Measurements from ENCODE around the gene IFT43.
A peak's percentile ranks its signal among the peaks of the same experiment; 100 is the strongest.

Gene IFT43

GRCh38 chr14:75982266-75983018 lies 3.1 kb upstream of the IFT43 start:
- Histone ChIP-seq H3K9ac (ENCODE audit: low read depth, low read length) (no peak overlapping the region), H3K4me3 (ENCODE audit: low read depth, low read length) (peak overlapping the region; percentile 70), H3K4me1 (ENCODE audit: control insufficient read depth, insufficient read depth, low read length) (peaks cover 12% of the 10 kb centered on the region)

GRCh38 chr14:75983019-75983358 lies 2.6 kb upstream of the IFT43 start:
- no peaks in the 10 kb centered on the region for H3K36me3 ChIP-seq (ENCODE audit: control insufficient read depth, insufficient read depth, low read length)
- H3K4me1 ChIP-seq (ENCODE audit: control insufficient read depth, insufficient read depth, low read length) = peaks cover 9% of the 10 kb centered on the region
- no peak overlapping the region for H3K9ac ChIP-seq (ENCODE audit: low read depth, low read length)
- H3K4me3 ChIP-seq (ENCODE audit: low read depth, low read length) = peak overlapping the region; percentile 70
- H3K9me3 ChIP-seq (ENCODE audit: control insufficient read depth, insufficient read depth, low read length) = no peaks in the 10 kb centered on the region
- peaks cover 26% of the 10 kb centered on the region for H3K27me3 ChIP-seq (ENCODE audit: control insufficient read depth, insufficient read depth, low read length)

More at GRCh38 chr14:75982266-75983018, 3.1 kb upstream of the IFT43 start:
- Histone ChIP-seq H3K36me3 (ENCODE audit: control insufficient read depth, insufficient read depth, low read length) (no peaks in the 10 kb centered on the region), H3K27me3 (ENCODE audit: control insufficient read depth, insufficient read depth, low read length) (peaks cover 26% of the 10 kb centered on the region), H3K9me3 (ENCODE audit: control insufficient read depth, insufficient read depth, low read length) (no peaks in the 10 kb centered on the region)

GRCh38 chr14:75984674-75985073 lies 889 bp upstream of the IFT43 start:
- Histone ChIP-seq H3K9me3 (ENCODE audit: control insufficient read depth, insufficient read depth, low read length) (no peaks in the 10 kb centered on the region), H3K9ac (ENCODE audit: low read depth, low read length) (no peak overlapping the region), H3K36me3 (ENCODE audit: control insufficient read depth, insufficient read depth, low read length) (no peaks in the 10 kb centered on the region), H3K27me3 (ENCODE audit: control insufficient read depth, insufficient read depth, low read length) (peaks cover 26% of the 10 kb centered on the region), H3K4me1 (ENCODE audit: control insufficient read depth, insufficient read depth, low read length) (peaks cover 8% of the 10 kb centered on the region), H3K4me3 (ENCODE audit: low read depth, low read length) (no peak overlapping the region)

GRCh38 chr14:75986439-75986765 lies 839 bp downstream of the IFT43 start:
- H3K36me3 ChIP-seq (ENCODE audit: control insufficient read depth, insufficient read depth, low read length) = no peaks in the 10 kb centered on the region
- H3K4me3 ChIP-seq (ENCODE audit: low read depth, low read length) = peak overlapping the region; percentile 82
- H3K4me1 ChIP-seq (ENCODE audit: control insufficient read depth, insufficient read depth, low read length) = peaks cover 2% of the 10 kb centered on the region
- no peak overlapping the region for H3K9ac ChIP-seq (ENCODE audit: low read depth, low read length)
- H3K27me3 ChIP-seq (ENCODE audit: control insufficient read depth, insufficient read depth, low read length) = peaks cover 26% of the 10 kb centered on the region
- H3K9me3 ChIP-seq (ENCODE audit: control insufficient read depth, insufficient read depth, low read length) = no peaks in the 10 kb centered on the region

- no peak overlapping the region for H3K4me3 ChIP-seq (ENCODE audit: low read depth, low read length)
- no peaks in the 10 kb centered on the region for H3K36me3 ChIP-seq (ENCODE audit: control insufficient read depth, insufficient read depth, low read length)
- H3K9me3 ChIP-seq (ENCODE audit: control insufficient read depth, insufficient read depth, low read length) = no peaks in the 10 kb centered on the region
- peaks cover 26% of the 10 kb centered on the region for H3K27me3 ChIP-seq (ENCODE audit: control insufficient read depth, insufficient read depth, low read length)
- H3K4me1 ChIP-seq (ENCODE audit: control insufficient read depth, insufficient read depth, low read length) = peaks cover 2% of the 10 kb centered on the region
- H3K9ac ChIP-seq (ENCODE audit: low read depth, low read length) = no peak overlapping the region
These were observed 1.8 kb downstream of the IFT43 start for GRCh38 chr14:75987201-75987970.

- Histone ChIP-seq H3K9ac (ENCODE audit: low read depth, low read length) (no peak overlapping the region), H3K4me1 (ENCODE audit: control insufficient read depth, insufficient read depth, low read length) (peaks cover 2% of the 10 kb centered on the region), H3K36me3 (ENCODE audit: control insufficient read depth, insufficient read depth, low read length) (no peaks in the 10 kb centered on the region), H3K27me3 (ENCODE audit: control insufficient read depth, insufficient read depth, low read length) (peaks cover 12% of the 10 kb centered on the region), H3K9me3 (ENCODE audit: control insufficient read depth, insufficient read depth, low read length) (no peaks in the 10 kb centered on the region), H3K4me3 (ENCODE audit: low read depth, low read length) (no peak overlapping the region)
These were observed 3.6 kb downstream of the IFT43 start for GRCh38 chr14:75989134-75989533.

GRCh38 chr14:75990297-75990696 lies 4.7 kb downstream of the IFT43 start:
- H3K9ac ChIP-seq (ENCODE audit: low read depth, low read length) = no peak overlapping the region
- peaks cover under 1% of the 10 kb centered on the region for H3K4me1 ChIP-seq (ENCODE audit: control insufficient read depth, insufficient read depth, low read length)
- H3K4me3 ChIP-seq (ENCODE audit: low read depth, low read length) = no peak overlapping the region
- H3K27me3 ChIP-seq (ENCODE audit: control insufficient read depth, insufficient read depth, low read length) = no peaks in the 10 kb centered on the region
- no peaks in the 10 kb centered on the region for H3K9me3 ChIP-seq (ENCODE audit: control insufficient read depth, insufficient read depth, low read length)
- H3K36me3 ChIP-seq (ENCODE audit: control insufficient read depth, insufficient read depth, low read length) = no peaks in the 10 kb centered on the region

- no peak overlapping the region for H3K9ac ChIP-seq (ENCODE audit: low read depth, low read length)
- no peaks in the 10 kb centered on the region for H3K36me3 ChIP-seq (ENCODE audit: control insufficient read depth, insufficient read depth, low read length)
- H3K4me3 ChIP-seq (ENCODE audit: low read depth, low read length) = no peak overlapping the region
- no peaks in the 10 kb centered on the region for H3K27me3 ChIP-seq (ENCODE audit: control insufficient read depth, insufficient read depth, low read length)
- H3K9me3 ChIP-seq (ENCODE audit: control insufficient read depth, insufficient read depth, low read length) = no peaks in the 10 kb centered on the region
- no peaks in the 10 kb centered on the region for H3K4me1 ChIP-seq (ENCODE audit: control insufficient read depth, insufficient read depth, low read length)
These were observed 6.2 kb downstream of the IFT43 start for GRCh38 chr14:75991753-75992152.

GRCh38 chr14:75993567-75994041 lies 8.0 kb downstream of the IFT43 start:
- Histone ChIP-seq H3K9me3 (ENCODE audit: control insufficient read depth, insufficient read depth, low read length) (no peaks in the 10 kb centered on the region), H3K4me1 (ENCODE audit: control insufficient read depth, insufficient read depth, low read length) (no peaks in the 10 kb centered on the region), H3K4me3 (ENCODE audit: low read depth, low read length) (no peak overlapping the region), H3K27me3 (ENCODE audit: control insufficient read depth, insufficient read depth, low read length) (no peaks in the 10 kb centered on the region), H3K36me3 (ENCODE audit: control insufficient read depth, insufficient read depth, low read length) (peaks cover 4% of the 10 kb centered on the region), H3K9ac (ENCODE audit: low read depth, low read length) (no peak overlapping the region)

GRCh38 chr14:75995372-75996041 lies 9.9 kb downstream of the IFT43 start:
- Histone ChIP-seq H3K4me3 (ENCODE audit: low read depth, low read length) (no peak overlapping the region), H3K9ac (ENCODE audit: low read depth, low read length) (no peak overlapping the region), H3K36me3 (ENCODE audit: control insufficient read depth, insufficient read depth, low read length) (peaks cover 5% of the 10 kb centered on the region), H3K4me1 (ENCODE audit: control insufficient read depth, insufficient read depth, low read length) (no peaks in the 10 kb centered on the region), H3K9me3 (ENCODE audit: control insufficient read depth, insufficient read depth, low read length) (no peaks in the 10 kb centered on the region), H3K27me3 (ENCODE audit: control insufficient read depth, insufficient read depth, low read length) (no peaks in the 10 kb centered on the region)

- Histone ChIP-seq H3K4me1 (ENCODE audit: control insufficient read depth, insufficient read depth, low read length) (no peaks in the 10 kb centered on the region), H3K27me3 (ENCODE audit: control insufficient read depth, insufficient read depth, low read length) (no peaks in the 10 kb centered on the region), H3K9ac (ENCODE audit: low read depth, low read length) (no peak overlapping the region), H3K9me3 (ENCODE audit: control insufficient read depth, insufficient read depth, low read length) (no peaks in the 10 kb centered on the region), H3K4me3 (ENCODE audit: low read depth, low read length) (no peak overlapping the region), H3K36me3 (ENCODE audit: control insufficient read depth, insufficient read depth, low read length) (peaks cover 5% of the 10 kb centered on the region)
These were observed 10.9 kb downstream of the IFT43 start for GRCh38 chr14:75996488-75996887.

Data from iPS-15b (cell line).